SU-DHL-6 (cell line): ENCODE data around the gene HTR2C.

Experiments
- CTCF ChIP-seq: fragments of 200-600 bp; sonication (generic); IDR thresholded peaks from one replicate; pipeline ENCODE4 v1.5.1; 2017; ENCODE audit warnings: antibody characterized with exemption, mild to moderate bottlenecking, low read length, moderate library complexity; ENCODE audit not compliant: insufficient read depth, poor library complexity, severe bottlenecking
- EZH2phosphoT487 ChIP-seq: fragments of 200-600 bp; sonication (generic), shearing (Covaris generic); conservative IDR thresholded peaks from 2 replicates; pipeline ENCODE4 v1.6.1; 2018; ENCODE audit warnings: mild to moderate bottlenecking, antibody characterized with exemption, low read length, moderate library complexity, mixed read lengths

- TF ChIP-seq CTCF = no peak
- TF ChIP-seq EZH2phosphoT487 = no peak
Observed at GRCh38 chrX:114650351-114650750, 66.5 kb downstream of the HTR2C start.
